ENCODE data around the gene DBN1. TPM values are rescaled to one million over a fixed set of nuclear protein-coding genes. Genes with fewer than 3 reads are reported as not detected.
"Not testable (repeated sequence)": the region's sequence is repeated elsewhere in the genome, so short reads cannot be mapped to it uniquely, and the experiment has no call there.

Gene DBN1
- total RNA-seq, 1 experiment from 2014 or later = 195 TPM

DNA sequence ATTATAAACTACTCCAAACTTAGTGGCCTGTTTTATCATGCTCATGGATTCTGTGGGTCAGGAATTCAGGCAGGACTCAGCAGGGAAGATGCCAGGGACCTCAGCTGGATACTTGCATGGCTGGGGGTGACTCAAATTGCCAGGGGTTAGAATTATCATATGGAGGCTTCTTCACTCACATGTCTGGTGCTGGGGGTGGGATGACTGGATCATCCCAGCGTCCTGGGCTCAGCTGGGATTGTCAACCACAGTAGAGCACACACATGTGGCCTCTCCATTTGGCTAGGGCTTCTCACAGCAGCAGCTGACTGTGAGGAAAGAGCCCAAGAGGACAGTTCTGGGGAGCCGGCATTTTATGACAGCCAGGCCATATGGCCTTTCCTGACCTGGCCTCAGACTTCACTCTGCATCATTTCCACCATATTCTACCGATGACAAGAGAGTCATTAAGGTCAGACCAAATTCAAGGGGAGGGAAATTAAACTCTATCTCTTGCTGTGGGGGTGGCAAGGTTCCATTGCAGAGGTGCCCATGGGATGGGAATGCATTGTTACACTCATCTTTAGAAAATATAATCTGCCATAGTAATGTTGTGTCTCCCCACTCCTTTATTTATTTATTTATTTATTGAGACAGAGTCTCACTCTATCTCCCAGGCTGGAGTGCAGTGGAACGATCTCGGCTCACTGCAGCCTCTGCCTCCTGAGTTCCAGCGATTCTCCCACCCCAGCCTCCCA is 52.2 kb downstream of the DBN1 start:
- in situ Hi-C loops (cut with HindIII; ENCODE audit: low pct_unique_long_range_greater_than_20kb, low sequenced_read_pairs) (no loop called here), intact Hi-C loops (cut with micrococcal nuclease; ENCODE audit: unreplicated experiment) (no loop called here)
- Histone ChIP-seq H3K36me3 (ENCODE audit: control insufficient read depth, insufficient read depth, low read length) (no peaks in the 10 kb centered on the region), H3K27me3 (ENCODE audit: control insufficient read depth, insufficient read depth, low read length) (no peaks in the 10 kb centered on the region), H3K4me3 (ENCODE audit: low read depth in 2 of 2, low read length in 2 of 2) (no peak overlapping the region), H3K4me1 (ENCODE audit: control insufficient read depth, insufficient read depth, low read length) (peaks cover 7% of the 10 kb centered on the region), H3K9me3 (ENCODE audit: control insufficient read depth, insufficient read depth, low read depth, low read length) (no peaks in the 10 kb centered on the region), H3K27ac (ENCODE audit: low read length) (no peak overlapping the region)
- no peak for ATAC-seq
- ChIA-PET POLR2A (interaction anchor here (0.6 kb wide), 1 partner anchor 26 kb away, joined by 4 read pairs; the partner anchor contains the start of gene PRR7), CTCF (no interaction called here)
- no peak for DNase-seq (ENCODE audit: low read depth, low spot score)
- BruUV-seq (replicated peaks) = no TSS peak
- TF ChIP-seq, protein P1, sequence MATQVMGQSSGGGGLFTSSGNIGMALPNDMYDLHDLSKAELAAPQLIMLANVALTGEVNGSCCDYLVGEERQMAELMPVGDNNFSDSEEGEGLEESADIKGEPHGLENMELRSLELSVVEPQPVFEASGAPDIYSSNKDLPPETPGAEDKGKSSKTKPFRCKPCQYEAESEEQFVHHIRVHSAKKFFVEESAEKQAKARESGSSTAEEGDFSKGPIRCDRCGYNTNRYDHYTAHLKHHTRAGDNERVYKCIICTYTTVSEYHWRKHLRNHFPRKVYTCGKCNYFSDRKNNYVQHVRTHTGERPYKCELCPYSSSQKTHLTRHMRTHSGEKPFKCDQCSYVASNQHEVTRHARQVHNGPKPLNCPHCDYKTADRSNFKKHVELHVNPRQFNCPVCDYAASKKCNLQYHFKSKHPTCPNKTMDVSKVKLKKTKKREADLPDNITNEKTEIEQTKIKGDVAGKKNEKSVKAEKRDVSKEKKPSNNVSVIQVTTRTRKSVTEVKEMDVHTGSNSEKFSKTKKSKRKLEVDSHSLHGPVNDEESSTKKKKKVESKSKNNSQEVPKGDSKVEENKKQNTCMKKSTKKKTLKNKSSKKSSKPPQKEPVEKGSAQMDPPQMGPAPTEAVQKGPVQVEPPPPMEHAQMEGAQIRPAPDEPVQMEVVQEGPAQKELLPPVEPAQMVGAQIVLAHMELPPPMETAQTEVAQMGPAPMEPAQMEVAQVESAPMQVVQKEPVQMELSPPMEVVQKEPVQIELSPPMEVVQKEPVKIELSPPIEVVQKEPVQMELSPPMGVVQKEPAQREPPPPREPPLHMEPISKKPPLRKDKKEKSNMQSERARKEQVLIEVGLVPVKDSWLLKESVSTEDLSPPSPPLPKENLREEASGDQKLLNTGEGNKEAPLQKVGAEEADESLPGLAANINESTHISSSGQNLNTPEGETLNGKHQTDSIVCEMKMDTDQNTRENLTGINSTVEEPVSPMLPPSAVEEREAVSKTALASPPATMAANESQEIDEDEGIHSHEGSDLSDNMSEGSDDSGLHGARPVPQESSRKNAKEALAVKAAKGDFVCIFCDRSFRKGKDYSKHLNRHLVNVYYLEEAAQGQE (IDR thresholded peaks at IDR 0.05; ENCODE audit: insufficient read depth in 1 of 2, low read depth in 2 of 2, low read length in 1 of 2) = no peak
- TF ChIP-seq SIN3A (IDR thresholded peaks at IDR 0.05; ENCODE audit: borderline replicate concordance, insufficient read depth, low read depth, low read length) (no peak), POLR2AphosphoS5 (IDR thresholded peaks at IDR 0.05; ENCODE audit: low read depth, low read length) (no peak), TCF7L2 (IDR thresholded peaks at IDR 0.05; ENCODE audit: low read depth, low read length) (no peak)
- TF ChIP-seq, protein P2, sequence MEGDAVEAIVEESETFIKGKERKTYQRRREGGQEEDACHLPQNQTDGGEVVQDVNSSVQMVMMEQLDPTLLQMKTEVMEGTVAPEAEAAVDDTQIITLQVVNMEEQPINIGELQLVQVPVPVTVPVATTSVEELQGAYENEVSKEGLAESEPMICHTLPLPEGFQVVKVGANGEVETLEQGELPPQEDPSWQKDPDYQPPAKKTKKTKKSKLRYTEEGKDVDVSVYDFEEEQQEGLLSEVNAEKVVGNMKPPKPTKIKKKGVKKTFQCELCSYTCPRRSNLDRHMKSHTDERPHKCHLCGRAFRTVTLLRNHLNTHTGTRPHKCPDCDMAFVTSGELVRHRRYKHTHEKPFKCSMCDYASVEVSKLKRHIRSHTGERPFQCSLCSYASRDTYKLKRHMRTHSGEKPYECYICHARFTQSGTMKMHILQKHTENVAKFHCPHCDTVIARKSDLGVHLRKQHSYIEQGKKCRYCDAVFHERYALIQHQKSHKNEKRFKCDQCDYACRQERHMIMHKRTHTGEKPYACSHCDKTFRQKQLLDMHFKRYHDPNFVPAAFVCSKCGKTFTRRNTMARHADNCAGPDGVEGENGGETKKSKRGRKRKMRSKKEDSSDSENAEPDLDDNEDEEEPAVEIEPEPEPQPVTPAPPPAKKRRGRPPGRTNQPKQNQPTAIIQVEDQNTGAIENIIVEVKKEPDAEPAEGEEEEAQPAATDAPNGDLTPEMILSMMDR (IDR thresholded peaks at IDR 0.05) = no peak

DNA sequence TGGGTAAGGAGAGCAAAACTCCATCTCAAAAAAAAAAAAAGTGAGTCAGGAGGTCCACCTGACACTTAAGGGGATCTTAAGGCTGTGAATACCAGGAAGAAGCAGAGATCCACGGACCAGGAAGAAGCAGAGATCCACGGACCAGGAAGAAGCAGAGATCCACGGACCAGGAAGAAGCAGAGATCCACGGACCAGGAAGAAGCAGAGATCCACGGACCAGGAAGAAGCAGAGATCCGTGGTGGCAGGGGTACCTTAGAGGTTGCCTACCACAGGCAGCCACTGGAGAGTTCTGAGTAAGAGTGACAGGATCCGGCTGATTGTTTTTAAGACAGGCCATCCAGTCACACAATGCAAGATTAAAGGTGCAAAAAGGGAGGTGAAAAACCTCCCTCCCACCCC is 53.0 kb downstream of the DBN1 start:
- H3K4me1 ChIP-seq (ENCODE audit: control insufficient read depth, insufficient read depth, low read length); in situ Hi-C loops (cut with HindIII; ENCODE audit: low pct_unique_long_range_greater_than_20kb, low sequenced_read_pairs); CTCF ChIA-PET; DNase-seq (ENCODE audit: low read depth, low spot score); BruUV-seq (replicated peaks); H3K36me3 ChIP-seq (ENCODE audit: control insufficient read depth, insufficient read depth, low read length); H3K27me3 ChIP-seq (ENCODE audit: control insufficient read depth, insufficient read depth, low read length); H3K9me3 ChIP-seq (ENCODE audit: control insufficient read depth, insufficient read depth, low read depth, low read length); H3K4me3 ChIP-seq (ENCODE audit: low read depth in 2 of 2, low read length in 2 of 2); intact Hi-C loops (cut with micrococcal nuclease; ENCODE audit: unreplicated experiment); H3K27ac ChIP-seq (ENCODE audit: low read length); ATAC-seq; POLR2A ChIA-PET: not testable (repeated sequence)

DNA sequence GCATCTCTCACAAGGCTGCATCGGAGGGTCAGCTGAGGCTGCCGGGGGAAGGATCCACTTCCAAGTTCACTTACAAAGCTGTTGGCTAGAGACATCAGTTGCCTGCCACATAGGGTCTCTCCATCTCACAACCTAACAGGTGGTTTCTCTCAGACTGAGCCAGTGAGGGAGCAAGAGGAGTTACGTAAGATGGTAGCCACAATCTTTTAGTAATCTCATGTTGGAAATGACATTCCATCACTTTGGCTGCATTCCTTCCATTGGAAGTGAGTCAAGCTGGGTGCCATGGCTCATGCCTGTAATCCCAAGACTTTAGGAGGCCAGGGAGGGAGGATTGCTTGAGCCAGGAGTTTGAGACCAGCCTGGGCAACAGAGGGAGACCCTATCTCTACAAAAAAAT is 54.4 kb downstream of the DBN1 start:
- Histone ChIP-seq H3K4me1 (ENCODE audit: control insufficient read depth, insufficient read depth, low read length) (no peaks in the 10 kb centered on the region), H3K27me3 (ENCODE audit: control insufficient read depth, insufficient read depth, low read length) (no peaks in the 10 kb centered on the region), H3K4me3 (ENCODE audit: low read depth in 2 of 2, low read length in 2 of 2) (no peak overlapping the region), H3K9me3 (ENCODE audit: control insufficient read depth, insufficient read depth, low read depth, low read length) (no peaks in the 10 kb centered on the region), H3K36me3 (ENCODE audit: control insufficient read depth, insufficient read depth, low read length) (no peaks in the 10 kb centered on the region), H3K27ac (ENCODE audit: low read length) (no peak overlapping the region)
- POLR2A ChIA-PET = no interaction called here
- in situ Hi-C loops (cut with HindIII; ENCODE audit: low pct_unique_long_range_greater_than_20kb, low sequenced_read_pairs) = no loop called here
- no peak for DNase-seq (ENCODE audit: low read depth, low spot score)
- no TSS peak for BruUV-seq (replicated peaks)
- no peak for ATAC-seq
- CTCF ChIA-PET = no interaction called here
- no peak for TF ChIP-seq SIN3A (IDR thresholded peaks at IDR 0.05; ENCODE audit: borderline replicate concordance, insufficient read depth, low read depth, low read length)
- TF ChIP-seq, protein P2 (IDR thresholded peaks at IDR 0.05) = no peak
- no peak for TF ChIP-seq POLR2AphosphoS5 (IDR thresholded peaks at IDR 0.05; ENCODE audit: low read depth, low read length)
- TF ChIP-seq, protein P1 (IDR thresholded peaks at IDR 0.05; ENCODE audit: insufficient read depth in 1 of 2, low read depth in 2 of 2, low read length in 1 of 2) = no peak
- TF ChIP-seq TCF7L2 (IDR thresholded peaks at IDR 0.05; ENCODE audit: low read depth, low read length) = no peak
- intact Hi-C loops (cut with micrococcal nuclease; ENCODE audit: unreplicated experiment) = no loop called here
